PFSK-1 (cell line): ENCODE measurements around the gene TMEM69.

Source experiments
- FOXP2 ChIP-seq: optimal IDR thresholded peaks from 2 replicates; pipeline ENCODE3; 2011; ENCODE audit warnings: borderline replicate concordance, control low read depth, inconsistent platforms; ENCODE audit not compliant: insufficient read depth; ENCODE audit errors: extremely low read length, extremely low read depth
- POLR2AphosphoS5 ChIP-seq: IDR thresholded peaks from 2 replicates; pipeline ENCODE4 v1.6.1; 2012; ENCODE audit warnings: low read depth, mild to moderate bottlenecking, control low read depth, low read length, moderate library complexity
- REST ChIP-seq, 2 experiments: IDR thresholded peaks; 2 replicates each; pipeline versions ENCODE4 v1.6.1 to v1.8.0; 2011 to 2012; ENCODE audit warnings: low read depth in 2 of 2, low read length in 2 of 2, control low read depth in 1 of 2, inconsistent platforms in 1 of 2, mild to moderate bottlenecking in 1 of 2, moderate library complexity in 1 of 2; ENCODE audit not compliant: insufficient read depth in 1 of 2
- SIN3A ChIP-seq: IDR thresholded peaks from 2 replicates; pipeline ENCODE4 v1.6.1; 2012; ENCODE audit warnings: mild to moderate bottlenecking, low read length, moderate library complexity, borderline replicate concordance; ENCODE audit not compliant: insufficient read depth
- TAF1 ChIP-seq: IDR thresholded peaks from 2 replicates; pipeline ENCODE4 v1.6.1; 2012; ENCODE audit warnings: low read length, control low read depth, borderline replicate concordance; ENCODE audit not compliant: insufficient read depth

GRCh38 chr1:45643978-45644377 is 44.0 kb upstream of the TMEM69 start:
- no peak for TF ChIP-seq POLR2AphosphoS5
- TF ChIP-seq REST (IDR thresholded peaks at IDR 0.05; ENCODE audit: insufficient read depth in 1 of 2, low read depth in 2 of 2, low read length in 2 of 2): no peak
- TF ChIP-seq SIN3A: no peak
- TF ChIP-seq FOXP2: no peak
- no peak for TF ChIP-seq TAF1
